ENCODE measurements around the gene DLD. TPM values are rescaled to one million over a fixed set of nuclear protein-coding genes. Genes with fewer than 3 reads are reported as not detected.

The DLD gene
- total RNA-seq, 1 donor from 2014 or later, result 89.9 TPM

- DNase-seq (ENCODE audit: low spot score), result no peak
- no peaks in the 10 kb centered on the region for H3K9me3 Mint-ChIP-seq (ENCODE audit: unreplicated experiment)
- peaks cover 47% of the 10 kb centered on the region for H3K36me3 Mint-ChIP-seq (ENCODE audit: low read depth, unreplicated experiment)
- H3K27me3 Mint-ChIP-seq (ENCODE audit: unreplicated experiment), result peaks cover 5% of the 10 kb centered on the region
- H3K4me1 Mint-ChIP-seq (ENCODE audit: unreplicated experiment), result no peaks in the 10 kb centered on the region
- TF ChIP-seq CTCF (IDR thresholded peaks at IDR 0.05; ENCODE audit: unreplicated experiment), result no peak
- peak overlapping the region; percentile 24 for H3K4me3 Mint-ChIP-seq (ENCODE audit: unreplicated experiment)
- H3K27ac Mint-ChIP-seq (ENCODE audit: unreplicated experiment), result no peak overlapping the region
Measured at GRCh38 chr7:107969856-107970255, 78.9 kb downstream of the DLD start.

Other genes starting within 250 kb of the DLD start
- gene SLC26A4, start 230.4 kb upstream of the DLD start, total RNA-seq (ENCODE audit: unreplicated experiment), result 0.67 TPM
- gene CBLL1, start 147.0 kb upstream of the DLD start, total RNA-seq (ENCODE audit: unreplicated experiment), result 37.4 TPM
- not detected for gene SLC26A3, start 88.0 kb upstream of the DLD start, total RNA-seq (ENCODE audit: unreplicated experiment)
- 453 TPM for gene LAMB1, start 112.0 kb downstream of the DLD start, total RNA-seq (ENCODE audit: unreplicated experiment)
- 1.1 TPM for gene LAMB4, start 239.2 kb downstream of the DLD start, total RNA-seq (ENCODE audit: unreplicated experiment)